K562 (cell line): Measurements from ENCODE around the gene SPACA9. TPM values are rescaled to one million over a fixed set of nuclear protein-coding genes. Genes with fewer than 3 reads are reported as not detected.

ENCODE experiments used
- ATAC-seq: fragments of 200-7000 bp; cut with Tn5 transposase; 3 replicates; pipeline ENCODE4 v1.9.1; 2020; ENCODE audit warnings: moderate library complexity
- BruUV-seq: library from RNA; stranded (reverse); fragments of 400-500 nt; replicated peaks from 2 replicates; lab custom pipeline; 2021; lab: Mats Ljungman, UMichigan
- CTCF ChIA-PET: fragments of 300-600 bp; formaldehyde crosslinking; extraction: SDS; loops from one replicate; lab custom pipeline; 2021; ENCODE audit warnings: low intra/inter-chr PET ratio; lab: Yijun Ruan, JAX
- POLR2A ChIA-PET: fragments of 300-600, 350-650 bp; sonication (Branson Sonifier 250); formaldehyde crosslinking; extraction: SDS; loops from one replicate; lab custom pipeline; 2021; ENCODE audit warnings: antibody characterized with exemption, inconsistent platforms; lab: Yijun Ruan, JAX
- DNase-seq, 4 experiments: peaks; one replicate each; pipeline versions ENCODE4 v3.0.0 to v3.0.0-alpha.2; 2011 to 2018; ENCODE audit warnings: low spot score in 3 of 4, mixed read lengths in 3 of 4; ENCODE audit errors: extremely low read depth in 1 of 4
- FAIRE-seq: peaks from 2 replicates; lab custom pipeline; 2011; peaks lifted over from hg19 to GRCh38; lab: Jason Lieb, UNC
- H2AFZ ChIP-seq: 2 replicates; pipeline ENCODE4 v1.6.0; 2011; ENCODE audit warnings: low read depth, low read length, control low read depth, inconsistent platforms
- H3K27ac ChIP-seq: fragments of 200-600 bp; 3 replicates; pipeline ENCODE4 v1.8.0; 2011; ENCODE audit warnings: low read depth, mild to moderate bottlenecking, control low read depth, inconsistent platforms, low read length, moderate library complexity, mixed read lengths; ENCODE audit errors: extremely low read depth
- H3K27me3 ChIP-seq, 2 experiments: fragments of 300-600 bp in 1 of 2; 2 replicates in 1 of 2; 3 replicates in 1 of 2; pipeline versions ENCODE4 v1.6.0 to v1.8.0; 2011; ENCODE audit warnings: inconsistent platforms in 2 of 2, low read length in 2 of 2, mild to moderate bottlenecking in 1 of 2, mixed read lengths in 1 of 2, moderate library complexity in 1 of 2; ENCODE audit not compliant: control insufficient read depth in 2 of 2, insufficient read depth in 2 of 2
- H3K36me3 ChIP-seq: fragments of 300-600 bp; 3 replicates; pipeline ENCODE4 v1.8.0; 2011; ENCODE audit warnings: mild to moderate bottlenecking, low read length, inconsistent platforms; ENCODE audit not compliant: control insufficient read depth, insufficient read depth
- H3K4me1 ChIP-seq, 2 experiments: fragments of 200-600 bp in 1 of 2; replicated peaks in 1 of 2; 2 replicates in 1 of 2; 3 replicates in 1 of 2; pipeline versions ENCODE4 v1.5.1 to v1.8.0; 2011; ENCODE audit warnings: inconsistent platforms in 2 of 2, low read length in 2 of 2, mild to moderate bottlenecking in 1 of 2, mixed read lengths in 1 of 2, moderate library complexity in 1 of 2; ENCODE audit not compliant: control insufficient read depth in 2 of 2, insufficient read depth in 2 of 2
- H3K4me2 ChIP-seq: 2 replicates; pipeline ENCODE4 v1.6.1; 2011; ENCODE audit warnings: low read length, control low read depth, inconsistent platforms, mixed read lengths; ENCODE audit not compliant: insufficient read depth
- H3K4me3 ChIP-seq: fragments of 200-600 bp; sonication (generic), shearing (Covaris generic); 2 replicates; pipeline ENCODE4 v1.5.1; 2016; ENCODE audit warnings: control low read depth, inconsistent platforms
- H3K79me2 ChIP-seq: fragments of 200-600 bp; 3 replicates; pipeline ENCODE4 v1.8.0; 2011; ENCODE audit warnings: low read length, inconsistent platforms; ENCODE audit not compliant: control insufficient read depth, insufficient read depth
- H3K9ac ChIP-seq, 2 experiments: 2 replicates each; pipeline versions ENCODE4 v1.6.0 to v1.6.1; 2011; ENCODE audit warnings: low read depth in 2 of 2, low read length in 2 of 2, control low read depth in 1 of 2, inconsistent platforms in 1 of 2, mild to moderate bottlenecking in 1 of 2, mixed read lengths in 1 of 2; ENCODE audit not compliant: insufficient read depth in 1 of 2
- H3K9me1 ChIP-seq: one replicate; pipeline ENCODE4 v1.6.0; 2011; ENCODE audit warnings: inconsistent platforms, mild to moderate bottlenecking, low read length, moderate library complexity; ENCODE audit not compliant: control insufficient read depth, insufficient read depth
- H3K9me3 ChIP-seq: replicated peaks from 2 replicates; pipeline ENCODE4 v1.5.1; 2011; ENCODE audit warnings: low read depth, low read length, inconsistent platforms; ENCODE audit not compliant: control insufficient read depth, insufficient read depth
- H4K20me1 ChIP-seq: replicated peaks from 2 replicates; pipeline ENCODE4 v1.6.1; 2011; ENCODE audit warnings: low read length, inconsistent platforms, mixed read lengths; ENCODE audit not compliant: control insufficient read depth, insufficient read depth
- CBFA2T2 ChIP-seq: fragments of 450-650 bp; conservative IDR thresholded peaks from 2 replicates; pipeline ENCODE4 v1.6.1; 2017; ENCODE audit warnings: mild to moderate bottlenecking
- CBX8 ChIP-seq: fragments of 200-600 bp; sonication (generic); IDR thresholded peaks from 2 replicates; pipeline ENCODE4 v1.6.1; 2012; ENCODE audit warnings: borderline replicate concordance, mixed run types, low read depth, mild to moderate bottlenecking, moderate library complexity, mixed read lengths, low read length, control low read depth, inconsistent platforms; ENCODE audit not compliant: poor library complexity, severe bottlenecking; ENCODE audit errors: extremely low read depth
- L3MBTL2 ChIP-seq: fragments of 450-650 bp; IDR thresholded peaks from 2 replicates; pipeline ENCODE4 v1.6.1; 2016; ENCODE audit warnings: mild to moderate bottlenecking, moderate library complexity
- ZNF217 ChIP-seq: sonication (generic); formaldehyde crosslinking; IDR thresholded peaks from 2 replicates; pipeline ENCODE4 v1.8.0; 2022; ENCODE audit warnings: mild to moderate bottlenecking, missing genetic modification reagents
- ZNF592 ChIP-seq: fragments of 450-650 bp; IDR thresholded peaks from 2 replicates; pipeline ENCODE4 v1.6.1; 2017; ENCODE audit warnings: antibody characterized with exemption, mild to moderate bottlenecking
- WGBS: fragments of 100-300 bp; shearing (Covaris generic); methylation state at CpG from one replicate; pipeline ENCODE4 v1.1.6; 2016; ENCODE audit warnings: low coverage, mixed read lengths; ENCODE audit not compliant: insufficient coverage; ENCODE audit errors: missing lambda C conversion rate; 5-methylcytosine and 5-hydroxymethylcytosine counted together
- in situ Hi-C: fragments of 300-500 bp; cut with MboI; formaldehyde crosslinking; loops from 4 replicates; pipeline ENCODE4 v1.15.0; 2018; ENCODE audit warnings: inconsistent platforms, mixed read lengths
- intact Hi-C: fragments of 100-400 bp; cut with micrococcal nuclease; formaldehyde crosslinking; loops from 2 replicates; pipeline ENCODE4 v1.14.2; 2022
- polyA plus RNA-seq, 8 experiments: library from polyadenylated mRNA; depleted of rRNA in 4 of 8; stranded (reverse) in 5 of 8; unstranded in 3 of 8; fragments of >200 nt; fragmentation: Nextera tagmentation in 2 of 8; fragmentation: Illumina TruSeq in 1 of 8; extraction: Ambion mirVana in 2 of 8; extraction: Trizol in 1 of 8; gene quantifications; 2 replicates each; pipeline versions ENCODE4 v1.2.1 to v1.2.3, GENCODE V29; 2011 to 2014; ENCODE audit warnings: inconsistent platforms in 1 of 8, missing spikeins in 1 of 8
- total RNA-seq, 7 experiments: library from RNA; depleted of rRNA in 6 of 7; stranded (reverse); fragments of >200 nt in 6 of 7; fragmentation: Illumina TruSeq in 2 of 7; extraction: Trizol in 2 of 7; gene quantifications; 2 replicates each; pipeline versions ENCODE4 v1.2.1 to v1.2.3, GENCODE V29; 2011 to 2021; ENCODE audit warnings: low replicate concordance in 1 of 7

Gene SPACA9
- total and polyA plus RNA-seq, 9 of the 15 experiments (the other 6 are each of a cell fraction or from before 2014, with no cell fraction given) = 0.06 to 0.51 (median 0.36) TPM

DNA sequence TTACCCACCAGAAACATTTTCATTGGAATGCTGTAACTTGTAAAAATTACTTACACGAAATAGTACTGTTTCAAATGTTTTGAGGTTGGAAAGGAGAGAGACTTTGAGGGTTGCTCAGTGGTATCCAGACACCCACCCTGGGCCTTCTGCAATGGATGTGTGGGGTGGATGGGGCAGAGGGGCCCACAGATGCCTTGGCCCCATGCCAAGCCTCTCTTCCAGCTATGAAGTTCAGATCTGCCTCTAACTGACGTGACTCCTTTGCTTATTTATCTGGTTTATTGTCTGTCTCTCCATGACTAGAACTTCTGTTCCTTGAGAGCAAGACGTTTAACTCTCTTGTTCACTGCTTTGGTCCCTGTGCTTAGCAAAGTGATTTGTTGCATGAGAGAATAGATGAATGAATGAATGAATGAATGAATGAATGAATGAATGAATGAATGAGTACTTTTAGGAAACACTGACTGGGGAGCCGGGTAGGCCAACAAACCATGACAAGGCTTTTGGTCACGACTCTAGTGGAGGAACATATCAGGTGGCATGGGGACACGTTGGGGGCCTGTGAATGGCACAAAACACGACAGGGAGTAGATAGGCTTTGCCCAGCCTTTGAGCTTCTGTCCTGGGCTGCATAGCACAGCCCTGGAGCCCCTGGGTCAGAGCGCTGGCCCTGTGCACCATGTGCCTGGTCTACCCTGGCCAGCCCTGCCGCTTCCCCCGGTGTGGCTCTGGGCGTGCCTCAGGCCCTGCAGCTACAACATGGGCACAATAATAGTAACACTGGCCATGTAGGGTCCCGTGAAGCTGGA, 32.4 kb upstream of the SPACA9 start (continued):
- no peak for TF ChIP-seq CBFA2T2

GRCh38 chr9:132846918-132847515, 31.7 kb upstream of the SPACA9 start:
- no peak for ATAC-seq
- Histone ChIP-seq H3K27ac (no peak overlapping the region), H3K9me3 (no peaks in the 10 kb centered on the region), H4K20me1 (no peaks in the 10 kb centered on the region), H3K9me1 (no peaks in the 10 kb centered on the region), H3K36me3 (no peaks in the 10 kb centered on the region), H3K4me3 (no peak overlapping the region), H3K79me2 (no peaks in the 10 kb centered on the region), H3K4me1 (no peaks in the 10 kb centered on the region; a peak in 1 of 5 replicates), H3K27me3 (peaks cover 22 to 52% of the 10 kb centered on the region in 2 experiments), H3K9ac (no peak overlapping the region), H2AFZ (no peak overlapping the region), H3K4me2 (no peak overlapping the region)
- BruUV-seq = no TSS peak
- ChIA-PET CTCF (no interaction called here), POLR2A (interaction anchor here (0.9 kb wide), 1 partner anchor 45 kb away, joined by 3 read pairs; no protein-coding TSS in a partner anchor)
- DNase-seq = no peak
- WGBS = 5% methylated on average over 15 of the region's 15 CpGs
- FAIRE-seq = peak; percentile 55
- in situ Hi-C loops (no loop called here), intact Hi-C loops (no loop called here)
- no peak for TF ChIP-seq CBX8
- no peak for TF ChIP-seq L3MBTL2
- TF ChIP-seq ZNF217 = no peak
- no peak for TF ChIP-seq ZNF592
